SK-N-SH (cell line): ENCODE results near the gene NUDT12. TPM values are rescaled to one million over a fixed set of nuclear protein-coding genes. Genes with fewer than 3 reads are reported as not detected.
A peak's percentile ranks its signal among the peaks of the same experiment; 100 is the strongest.

Experiments used
- CTCF ChIA-PET: fragments of 300-600, 350-600 bp; formaldehyde crosslinking; extraction: SDS; loops from one replicate; lab custom pipeline; 2021; lab: Yijun Ruan, JAX
- POLR2A ChIA-PET: fragments of 350-600 bp; sonication (Branson Sonifier 250); formaldehyde crosslinking; extraction: SDS; loops from one replicate; lab custom pipeline; 2020; ENCODE audit warnings: antibody characterized with exemption, inconsistent platforms; lab: Yijun Ruan, JAX
- DNase-seq: peaks from one replicate; pipeline ENCODE4 v3.0.0; 2012
- H2AFZ ChIP-seq: fragments of 200-600 bp; sonication (generic); 2 replicates; pipeline ENCODE4 v1.8.1; 2016; ENCODE audit warnings: antibody characterized with exemption, mild to moderate bottlenecking, low read depth
- H3F3A ChIP-seq: fragments of 200-600 bp; sonication (generic); replicated peaks from 2 replicates; pipeline ENCODE3; 2016; ENCODE audit warnings: antibody characterized with exemption, mild to moderate bottlenecking; ENCODE audit not compliant: insufficient read depth
- H3K27ac ChIP-seq, 2 experiments: fragments of 200-500 bp in 1 of 2; fragments of 200-600 bp in 1 of 2; sonication (Bioruptor generic) in 1 of 2; sonication (generic), shearing (Covaris generic) in 1 of 2; 2 replicates each; pipeline versions ENCODE4 v1.5.1 to v1.6.1; 2014 to 2016; ENCODE audit warnings: low read depth in 2 of 2, inconsistent platforms in 1 of 2, low read length in 1 of 2, mild to moderate bottlenecking in 1 of 2, mixed read lengths in 1 of 2
- H3K27me3 ChIP-seq: fragments of 200-600 bp; sonication (generic), shearing (Covaris generic); 2 replicates; pipeline ENCODE4 v1.6.1; 2016; ENCODE audit warnings: mixed run types; ENCODE audit not compliant: insufficient read depth
- H3K36me3 ChIP-seq, 2 experiments: fragments of 200-500 bp in 1 of 2; fragments of 200-600 bp in 1 of 2; sonication (Bioruptor generic) in 1 of 2; sonication (generic) in 1 of 2; replicated peaks in 1 of 2; 2 replicates each; pipeline versions ENCODE3 to v1.5.1; 2014 to 2016; ENCODE audit warnings: low read length in 1 of 2, mild to moderate bottlenecking in 1 of 2; ENCODE audit not compliant: insufficient read depth in 2 of 2, control insufficient read depth in 1 of 2
- H3K4me1 ChIP-seq, 2 experiments: fragments of 200-500 bp in 1 of 2; fragments of 200-600 bp in 1 of 2; sonication (Bioruptor generic) in 1 of 2; sonication (generic), shearing (Covaris generic) in 1 of 2; 2 replicates each; pipeline versions ENCODE4 v1.5.1 to v1.6.1; 2014 to 2016; ENCODE audit warnings: low read depth in 1 of 2, low read length in 1 of 2, mixed run types in 1 of 2; ENCODE audit not compliant: insufficient read depth in 2 of 2, control insufficient read depth in 1 of 2
- H3K4me2 ChIP-seq: fragments of 200-600 bp; sonication (generic), shearing (Covaris generic); 2 replicates; pipeline ENCODE4 v1.6.1; 2017; ENCODE audit warnings: mixed run types
- H3K4me3 ChIP-seq, 2 experiments: fragments of 200-500 bp in 1 of 2; fragments of 200-600 bp in 1 of 2; sonication (Bioruptor generic) in 1 of 2; sonication (generic), shearing (Covaris generic) in 1 of 2; 2 replicates each; pipeline versions ENCODE4 v1.5.1 to v1.8.1; 2014 to 2016; ENCODE audit warnings: low read depth in 2 of 2, inconsistent platforms in 1 of 2, low read length in 1 of 2, mild to moderate bottlenecking in 1 of 2, mixed read lengths in 1 of 2, moderate library complexity in 1 of 2
- H3K79me2 ChIP-seq: fragments of 200-600 bp; sonication (generic); 2 replicates; pipeline ENCODE4 v1.8.1; 2017; ENCODE audit warnings: mild to moderate bottlenecking; ENCODE audit not compliant: insufficient read depth
- H3K9ac ChIP-seq: fragments of 200-600 bp; sonication (generic); 2 replicates; pipeline ENCODE4 v1.6.1; 2017; ENCODE audit warnings: mixed run types
- H3K9me2 ChIP-seq: fragments of 200-600 bp; sonication (generic); 2 replicates; pipeline ENCODE4 v1.6.1; 2017; ENCODE audit warnings: mixed run types
- H3K9me3 ChIP-seq: fragments of 200-600 bp; sonication (generic); 2 replicates; pipeline ENCODE4 v1.6.1; 2017; ENCODE audit warnings: mixed run types, mild to moderate bottlenecking, moderate library complexity
- H4K20me1 ChIP-seq: fragments of 200-600 bp; sonication (generic); 2 replicates; pipeline ENCODE4 v1.6.1; 2017; ENCODE audit warnings: mild to moderate bottlenecking, mixed run types; ENCODE audit not compliant: insufficient read depth
- CHD2 ChIP-seq: fragments of 150-350 bp; IDR thresholded peaks from 2 replicates; pipeline ENCODE4 v1.6.1; 2018; ENCODE audit warnings: low read length; ENCODE audit not compliant: partially characterized antibody
- ELF1 ChIP-seq: IDR thresholded peaks from 2 replicates; pipeline ENCODE4 v1.4.0; 2012
- EZH2phosphoT487 ChIP-seq: fragments of 200-600 bp; sonication (generic); IDR thresholded peaks from 2 replicates; pipeline ENCODE4 v1.6.1; 2017; ENCODE audit warnings: low read depth, mixed run types, mild to moderate bottlenecking, antibody characterized with exemption, moderate library complexity, borderline replicate concordance
- FOSL2 ChIP-seq: IDR thresholded peaks from 2 replicates; pipeline ENCODE4 v1.4.0; 2012; ENCODE audit warnings: low read depth, mild to moderate bottlenecking, moderate library complexity, borderline replicate concordance
- FOXJ3 ChIP-seq: sonication (generic); formaldehyde crosslinking; IDR thresholded peaks from 2 replicates; pipeline ENCODE4 v1.5.1; 2020; ENCODE audit warnings: mild to moderate bottlenecking, missing genetic modification reagents
- GABPA ChIP-seq: IDR thresholded peaks from 2 replicates; pipeline ENCODE4 v1.4.0; 2012; ENCODE audit warnings: low read depth, mild to moderate bottlenecking
- GATA2 ChIP-seq: sonication (generic); formaldehyde crosslinking; IDR thresholded peaks from 2 replicates; pipeline ENCODE4 v1.5.0; 2020; ENCODE audit warnings: mild to moderate bottlenecking, missing genetic modification reagents
- JUND ChIP-seq: IDR thresholded peaks from 2 replicates; pipeline ENCODE4 v1.4.0; 2012
- MEF2A ChIP-seq: IDR thresholded peaks from 2 replicates; pipeline ENCODE4 v1.4.0; 2012; ENCODE audit warnings: low read depth, borderline replicate concordance
- MXI1 ChIP-seq: IDR thresholded peaks from 2 replicates; pipeline ENCODE4 v1.6.1; 2012; ENCODE audit warnings: mild to moderate bottlenecking, low read depth, low read length, improper control_type of control experiment
- NRF1 ChIP-seq: IDR thresholded peaks from 2 replicates; pipeline ENCODE4 v1.6.1; 2012; ENCODE audit warnings: low read depth, mild to moderate bottlenecking, low read length
- POLR2AphosphoS5 ChIP-seq: IDR thresholded peaks from 2 replicates; pipeline ENCODE4 v1.6.1; 2012; ENCODE audit warnings: low read depth, low read length
- RCOR1 ChIP-seq: fragments of 150-350 bp; IDR thresholded peaks from 2 replicates; pipeline ENCODE4 v1.6.1; 2017; ENCODE audit warnings: antibody characterized with exemption, low read length
- SMC3 ChIP-seq: IDR thresholded peaks from 2 replicates; pipeline ENCODE4 v1.6.1; 2012; ENCODE audit warnings: low read depth, low read length, improper control_type of control experiment
- WGBS: methylation state at CpG from one replicate; pipeline ENCODE4 v1.1.6; 2017; ENCODE audit warnings: low lambda C conversion rate; 5-methylcytosine and 5-hydroxymethylcytosine counted together
- polyA plus RNA-seq, 3 experiments: library from polyadenylated mRNA; depleted of rRNA; stranded (reverse); fragments of >200 nt; gene quantifications; 2 replicates each; pipeline ENCODE4 v1.2.3, GENCODE V29; 2012
- TF ChIP-seq, protein P1 (sequence below): IDR thresholded peaks from 2 replicates; pipeline ENCODE4 v1.4.0; 2012; ENCODE audit warnings: low read depth, borderline replicate concordance
- TF ChIP-seq, protein P2 (sequence below): IDR thresholded peaks from 2 replicates; pipeline ENCODE4; 2012
- TF ChIP-seq, protein P3 (sequence below): fragments of 150-350 bp; IDR thresholded peaks from 2 replicates; pipeline ENCODE4 v1.6.1; 2017; ENCODE audit warnings: antibody characterized with exemption, low read length, low read depth, borderline replicate concordance
- TF ChIP-seq, protein P4 (sequence below): IDR thresholded peaks from 2 replicates; pipeline ENCODE4 v1.6.1; 2012; ENCODE audit warnings: mild to moderate bottlenecking, low read depth, low read length, moderate library complexity

The NUDT12 gene
- polyA plus RNA-seq, 1 of the 3 experiments (the other 2 are of a cell fraction), result 4.9 TPM

DNA sequence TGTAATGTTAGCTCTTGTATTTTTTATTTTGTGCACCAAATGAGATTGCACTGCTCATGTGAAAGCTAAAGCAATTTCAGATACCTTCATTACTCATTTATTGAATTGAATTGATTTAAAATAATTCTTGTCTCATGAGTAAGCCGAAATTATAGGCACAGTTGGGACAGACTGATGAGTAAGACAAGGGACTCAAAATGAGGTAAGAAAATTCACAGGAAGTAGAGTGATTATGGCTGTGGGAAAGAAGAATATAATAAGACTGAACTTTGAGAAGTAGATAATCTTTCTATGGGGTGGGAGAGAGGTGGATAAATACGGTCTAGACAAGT, 51.1 kb downstream of the NUDT12 start:
- H3K27me3 ChIP-seq, result no peaks in the 10 kb centered on the region
- H3F3A ChIP-seq, result no peaks in the 10 kb centered on the region
- 30% methylated on average over 2 of the region's 2 CpGs for WGBS
- TF ChIP-seq EZH2phosphoT487 (no peak), MXI1 (no peak), FOSL2 (peak; percentile 15; the same call in 1 of the 2 replicates)
- TF ChIP-seq, protein P1, sequence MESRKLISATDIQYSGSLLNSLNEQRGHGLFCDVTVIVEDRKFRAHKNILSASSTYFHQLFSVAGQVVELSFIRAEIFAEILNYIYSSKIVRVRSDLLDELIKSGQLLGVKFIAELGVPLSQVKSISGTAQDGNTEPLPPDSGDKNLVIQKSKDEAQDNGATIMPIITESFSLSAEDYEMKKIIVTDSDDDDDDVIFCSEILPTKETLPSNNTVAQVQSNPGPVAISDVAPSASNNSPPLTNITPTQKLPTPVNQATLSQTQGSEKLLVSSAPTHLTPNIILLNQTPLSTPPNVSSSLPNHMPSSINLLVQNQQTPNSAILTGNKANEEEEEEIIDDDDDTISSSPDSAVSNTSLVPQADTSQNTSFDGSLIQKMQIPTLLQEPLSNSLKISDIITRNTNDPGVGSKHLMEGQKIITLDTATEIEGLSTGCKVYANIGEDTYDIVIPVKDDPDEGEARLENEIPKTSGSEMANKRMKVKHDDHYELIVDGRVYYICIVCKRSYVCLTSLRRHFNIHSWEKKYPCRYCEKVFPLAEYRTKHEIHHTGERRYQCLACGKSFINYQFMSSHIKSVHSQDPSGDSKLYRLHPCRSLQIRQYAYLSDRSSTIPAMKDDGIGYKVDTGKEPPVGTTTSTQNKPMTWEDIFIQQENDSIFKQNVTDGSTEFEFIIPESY, result no peak
- no peak overlapping the region for H3K9ac ChIP-seq
- H3K4me3 ChIP-seq, result no peak overlapping the region
- DNase-seq, result no peak
- no peak overlapping the region for H3K4me2 ChIP-seq
- H3K9me3 ChIP-seq, result 0 out of 2 replicates have a peak, but pooled peaks cover 8% of the 10 kb centered on the region
- peaks cover 0 to 7% of the 10 kb centered on the region in 2 experiments; a peak in 2 of 4 replicates for H3K4me1 ChIP-seq
- H3K9me2 ChIP-seq, result no peaks in the 10 kb centered on the region
- CTCF ChIA-PET, result interaction anchor here (1.4 kb wide), 1 partner anchor 8 kb away, joined by 3 read pairs; no protein-coding TSS in a partner anchor
- POLR2A ChIA-PET, result no interaction called here
- peak overlapping the region in 1 of 2 experiments; percentile 43; a peak in 2 of 4 replicates for H3K27ac ChIP-seq
- peaks cover 0 to 4% of the 10 kb centered on the region in 2 experiments for H3K36me3 ChIP-seq
- no peak overlapping the region for H2AFZ ChIP-seq
- H3K79me2 ChIP-seq, result no peaks in the 10 kb centered on the region
- H4K20me1 ChIP-seq, result no peaks in the 10 kb centered on the region

DNA sequence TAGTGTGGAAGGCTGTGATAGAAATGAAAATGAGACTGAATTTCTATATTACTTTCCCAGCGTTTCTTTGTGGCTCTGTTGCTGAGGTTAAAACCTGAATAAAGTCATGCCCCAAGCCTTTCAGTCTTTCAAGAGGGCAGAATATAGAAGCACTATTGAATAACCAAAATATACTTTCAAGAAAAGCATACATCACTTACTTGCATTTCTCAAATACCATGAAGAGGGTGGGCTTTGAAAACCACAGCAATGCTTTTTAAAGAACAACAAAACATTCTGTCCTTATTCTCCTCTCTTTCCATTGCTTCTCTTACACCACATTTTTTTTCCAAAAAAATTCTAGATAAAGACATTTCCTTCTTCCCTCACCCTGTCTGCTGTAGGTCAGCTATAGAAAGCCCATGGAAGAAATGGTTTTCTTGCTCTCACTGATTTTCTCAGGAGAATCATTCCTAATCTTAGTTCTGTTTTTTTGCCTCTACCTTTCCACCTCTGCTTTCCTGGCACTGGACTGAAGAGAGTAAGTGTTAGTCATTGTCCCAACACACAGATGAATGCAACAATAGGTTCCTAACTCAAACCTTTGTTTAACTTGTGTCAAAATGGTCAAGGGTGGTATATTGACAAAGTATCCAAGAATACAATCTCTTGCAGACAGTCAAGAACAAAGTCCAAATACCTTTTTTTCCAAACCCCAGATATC, 51.6 kb downstream of the NUDT12 start:
- Histone ChIP-seq H3K27ac (peak overlapping the region in 1 of 2 experiments; percentile 43; a peak in 2 of 4 replicates), H3K9me3 (0 out of 2 replicates have a peak, but pooled peaks cover 8% of the 10 kb centered on the region), H3K36me3 (peaks cover 0 to 4% of the 10 kb centered on the region in 2 experiments), H2AFZ (no peak overlapping the region; the same call in 1 of the 2 replicates), H3K4me3 (no peak overlapping the region), H3K9ac (no peak overlapping the region), H3K9me2 (no peaks in the 10 kb centered on the region), H3K4me2 (no peak overlapping the region), H3K4me1 (peaks cover 0 to 7% of the 10 kb centered on the region in 2 experiments; a peak in 2 of 4 replicates), H3K79me2 (no peaks in the 10 kb centered on the region), H3K27me3 (no peaks in the 10 kb centered on the region), H4K20me1 (no peaks in the 10 kb centered on the region), H3F3A (peaks cover 4% of the 10 kb centered on the region)
- TF ChIP-seq RCOR1 (no peak), MEF2A (no peak), CHD2 (no peak), GATA2 (CRISPR knock-in tag) (no peak), FOXJ3 (no peak), JUND (no peak), SMC3 (no peak), NRF1 (no peak), EZH2phosphoT487 (no peak), POLR2AphosphoS5 (no peak), ELF1 (no peak), GABPA (no peak)
- TF ChIP-seq, protein P2, sequence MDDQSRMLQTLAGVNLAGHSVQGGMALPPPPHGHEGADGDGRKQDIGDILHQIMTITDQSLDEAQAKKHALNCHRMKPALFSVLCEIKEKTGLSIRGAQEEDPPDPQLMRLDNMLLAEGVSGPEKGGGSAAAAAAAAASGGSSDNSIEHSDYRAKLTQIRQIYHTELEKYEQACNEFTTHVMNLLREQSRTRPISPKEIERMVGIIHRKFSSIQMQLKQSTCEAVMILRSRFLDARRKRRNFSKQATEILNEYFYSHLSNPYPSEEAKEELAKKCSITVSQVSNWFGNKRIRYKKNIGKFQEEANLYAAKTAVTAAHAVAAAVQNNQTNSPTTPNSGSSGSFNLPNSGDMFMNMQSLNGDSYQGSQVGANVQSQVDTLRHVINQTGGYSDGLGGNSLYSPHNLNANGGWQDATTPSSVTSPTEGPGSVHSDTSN, result no peak
- TF ChIP-seq, protein P3, sequence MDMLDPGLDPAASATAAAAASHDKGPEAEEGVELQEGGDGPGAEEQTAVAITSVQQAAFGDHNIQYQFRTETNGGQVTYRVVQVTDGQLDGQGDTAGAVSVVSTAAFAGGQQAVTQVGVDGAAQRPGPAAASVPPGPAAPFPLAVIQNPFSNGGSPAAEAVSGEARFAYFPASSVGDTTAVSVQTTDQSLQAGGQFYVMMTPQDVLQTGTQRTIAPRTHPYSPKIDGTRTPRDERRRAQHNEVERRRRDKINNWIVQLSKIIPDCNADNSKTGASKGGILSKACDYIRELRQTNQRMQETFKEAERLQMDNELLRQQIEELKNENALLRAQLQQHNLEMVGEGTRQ, result no peak
- TF ChIP-seq, protein P4, sequence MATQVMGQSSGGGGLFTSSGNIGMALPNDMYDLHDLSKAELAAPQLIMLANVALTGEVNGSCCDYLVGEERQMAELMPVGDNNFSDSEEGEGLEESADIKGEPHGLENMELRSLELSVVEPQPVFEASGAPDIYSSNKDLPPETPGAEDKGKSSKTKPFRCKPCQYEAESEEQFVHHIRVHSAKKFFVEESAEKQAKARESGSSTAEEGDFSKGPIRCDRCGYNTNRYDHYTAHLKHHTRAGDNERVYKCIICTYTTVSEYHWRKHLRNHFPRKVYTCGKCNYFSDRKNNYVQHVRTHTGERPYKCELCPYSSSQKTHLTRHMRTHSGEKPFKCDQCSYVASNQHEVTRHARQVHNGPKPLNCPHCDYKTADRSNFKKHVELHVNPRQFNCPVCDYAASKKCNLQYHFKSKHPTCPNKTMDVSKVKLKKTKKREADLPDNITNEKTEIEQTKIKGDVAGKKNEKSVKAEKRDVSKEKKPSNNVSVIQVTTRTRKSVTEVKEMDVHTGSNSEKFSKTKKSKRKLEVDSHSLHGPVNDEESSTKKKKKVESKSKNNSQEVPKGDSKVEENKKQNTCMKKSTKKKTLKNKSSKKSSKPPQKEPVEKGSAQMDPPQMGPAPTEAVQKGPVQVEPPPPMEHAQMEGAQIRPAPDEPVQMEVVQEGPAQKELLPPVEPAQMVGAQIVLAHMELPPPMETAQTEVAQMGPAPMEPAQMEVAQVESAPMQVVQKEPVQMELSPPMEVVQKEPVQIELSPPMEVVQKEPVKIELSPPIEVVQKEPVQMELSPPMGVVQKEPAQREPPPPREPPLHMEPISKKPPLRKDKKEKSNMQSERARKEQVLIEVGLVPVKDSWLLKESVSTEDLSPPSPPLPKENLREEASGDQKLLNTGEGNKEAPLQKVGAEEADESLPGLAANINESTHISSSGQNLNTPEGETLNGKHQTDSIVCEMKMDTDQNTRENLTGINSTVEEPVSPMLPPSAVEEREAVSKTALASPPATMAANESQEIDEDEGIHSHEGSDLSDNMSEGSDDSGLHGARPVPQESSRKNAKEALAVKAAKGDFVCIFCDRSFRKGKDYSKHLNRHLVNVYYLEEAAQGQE, result no peak
- WGBS, result 70% methylated on average over 1 of the region's 1 CpG
- ChIA-PET POLR2A (no interaction called here), CTCF (interaction anchor here (0.6 to 1.4 kb wide), 3 partner anchors 9 to 836 kb away, joined by 3 read pairs; no protein-coding TSS in a partner anchor)
- no peak for DNase-seq
